MCF 10A (cell line): ENCODE measurements around the gene CCR6. TPM values are rescaled to one million over a fixed set of nuclear protein-coding genes. Genes with fewer than 3 reads are reported as not detected.

ENCODE experiments used
- BruUV-seq: library from RNA; stranded (reverse); fragments of 400-500 nt; replicated peaks from 2 replicates; lab custom pipeline; 2021; lab: Mats Ljungman, UMichigan
- CTCF ChIA-PET: fragments of 300-600 bp; sonication (Branson Sonifier 250); formaldehyde crosslinking; extraction: SDS; loops from one replicate; lab custom pipeline; 2021; ENCODE audit warnings: antibody characterized with exemption, inconsistent platforms; lab: Yijun Ruan, JAX
- POLR2A ChIA-PET: fragments of 300-600, 350-650 bp; sonication (Branson Sonifier 250); formaldehyde crosslinking; extraction: SDS; loops from one replicate; lab custom pipeline; 2020; ENCODE audit warnings: antibody characterized with exemption, inconsistent platforms; lab: Yijun Ruan, JAX
- DNase-seq: peaks from one replicate; pipeline ENCODE4 v3.0.0-alpha.2; 2018; ENCODE audit not compliant: unreplicated experiment
- H3K27ac Mint-ChIP-seq: one replicate; pipeline ENCODE4 v1.8.0; 2022; ENCODE audit warnings: mild to moderate bottlenecking, low read depth, mixed read lengths; ENCODE audit not compliant: unreplicated experiment
- H3K27me3 Mint-ChIP-seq: one replicate; pipeline ENCODE4 v1.8.0; 2022; ENCODE audit warnings: mixed read lengths; ENCODE audit not compliant: insufficient read depth, unreplicated experiment
- H3K36me3 Mint-ChIP-seq: one replicate; pipeline ENCODE4 v1.8.0; 2022; ENCODE audit warnings: mild to moderate bottlenecking, moderate library complexity, mixed read lengths; ENCODE audit not compliant: insufficient read depth, unreplicated experiment
- H3K4me1 Mint-ChIP-seq: one replicate; pipeline ENCODE4 v1.8.0; 2022; ENCODE audit warnings: mixed read lengths; ENCODE audit not compliant: insufficient read depth, unreplicated experiment
- H3K4me3 Mint-ChIP-seq: one replicate; pipeline ENCODE4 v1.8.0; 2022; ENCODE audit warnings: mild to moderate bottlenecking, moderate library complexity, mixed read lengths; ENCODE audit not compliant: unreplicated experiment
- H3K9me3 Mint-ChIP-seq: one replicate; pipeline ENCODE4 v1.8.0; 2022; ENCODE audit warnings: mixed read lengths; ENCODE audit not compliant: unreplicated experiment
- intact Hi-C: fragments of 100-400 bp; cut with micrococcal nuclease; formaldehyde crosslinking; loops from 2 replicates; pipeline ENCODE4 v1.14.1; 2022
- total RNA-seq: library from RNA; stranded (reverse); gene quantifications from 2 replicates; pipeline ENCODE4 v1.2.3, GENCODE V29; 2022
- TF ChIP-seq, protein P1 (sequence below): fragments of 200-600 bp; IDR thresholded peaks from one replicate; pipeline ENCODE4 v1.8.0; 2022; ENCODE audit warnings: antibody characterized with exemption, mild to moderate bottlenecking; ENCODE audit not compliant: unreplicated experiment

CCR6 gene
- total RNA-seq, 1 experiment from 2014 or later, result not detected

- TF ChIP-seq, protein P1, sequence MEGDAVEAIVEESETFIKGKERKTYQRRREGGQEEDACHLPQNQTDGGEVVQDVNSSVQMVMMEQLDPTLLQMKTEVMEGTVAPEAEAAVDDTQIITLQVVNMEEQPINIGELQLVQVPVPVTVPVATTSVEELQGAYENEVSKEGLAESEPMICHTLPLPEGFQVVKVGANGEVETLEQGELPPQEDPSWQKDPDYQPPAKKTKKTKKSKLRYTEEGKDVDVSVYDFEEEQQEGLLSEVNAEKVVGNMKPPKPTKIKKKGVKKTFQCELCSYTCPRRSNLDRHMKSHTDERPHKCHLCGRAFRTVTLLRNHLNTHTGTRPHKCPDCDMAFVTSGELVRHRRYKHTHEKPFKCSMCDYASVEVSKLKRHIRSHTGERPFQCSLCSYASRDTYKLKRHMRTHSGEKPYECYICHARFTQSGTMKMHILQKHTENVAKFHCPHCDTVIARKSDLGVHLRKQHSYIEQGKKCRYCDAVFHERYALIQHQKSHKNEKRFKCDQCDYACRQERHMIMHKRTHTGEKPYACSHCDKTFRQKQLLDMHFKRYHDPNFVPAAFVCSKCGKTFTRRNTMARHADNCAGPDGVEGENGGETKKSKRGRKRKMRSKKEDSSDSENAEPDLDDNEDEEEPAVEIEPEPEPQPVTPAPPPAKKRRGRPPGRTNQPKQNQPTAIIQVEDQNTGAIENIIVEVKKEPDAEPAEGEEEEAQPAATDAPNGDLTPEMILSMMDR, result no peak
- Mint-ChIP-seq H3K27ac (no peak overlapping the region), H3K27me3 (peaks cover 50% of the 10 kb centered on the region), H3K4me1 (no peaks in the 10 kb centered on the region), H3K9me3 (no peaks in the 10 kb centered on the region), H3K36me3 (no peaks in the 10 kb centered on the region), H3K4me3 (no peak overlapping the region)
- ChIA-PET CTCF (interaction anchor here (0.5 to 1.7 kb wide), 3 partner anchors 14 to 423 kb away, joined by 4 to 8 read pairs (median 4); partner anchors contain the start of gene CCR6), POLR2A (interaction anchor here (1.4 kb wide), 1 partner anchor 11 kb away, joined by 3 read pairs; no protein-coding TSS in a partner anchor)
- DNase-seq, result no peak
- intact Hi-C loops, result no loop called here
- no TSS peak for BruUV-seq
Observed at GRCh38 chr6:167137081-167137480, 14.2 kb downstream of the CCR6 start.

DNA sequence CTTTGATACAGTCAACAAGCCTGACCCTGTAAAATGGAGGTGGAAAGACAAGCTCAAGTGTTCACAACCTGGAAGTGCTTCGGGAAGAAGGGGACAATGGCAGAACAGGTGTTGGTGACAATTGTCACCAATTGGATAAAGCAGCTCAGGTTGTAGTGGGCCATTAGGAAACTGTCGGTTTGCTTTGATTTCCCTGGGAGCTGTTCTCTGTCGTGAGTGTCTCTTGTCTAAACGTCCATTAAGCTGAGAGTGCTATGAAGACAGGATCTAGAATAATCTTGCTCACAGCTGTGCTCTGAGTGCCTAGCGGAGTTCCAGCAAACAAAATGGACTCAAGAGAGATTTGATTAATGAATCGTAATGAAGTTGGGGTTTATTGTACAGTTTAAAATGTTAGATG, 15.0 kb downstream of the CCR6 start:
- no TSS peak for BruUV-seq
- no peak for DNase-seq
- H3K4me1 Mint-ChIP-seq, result no peaks in the 10 kb centered on the region
- intact Hi-C loops, result no loop called here
- TF ChIP-seq, protein P1, result no peak
- POLR2A ChIA-PET, result interaction anchor here (1.4 kb wide), 1 partner anchor 12 kb away, joined by 3 read pairs; no protein-coding TSS in a partner anchor
- peaks cover 50% of the 10 kb centered on the region for H3K27me3 Mint-ChIP-seq
- no peak overlapping the region for H3K27ac Mint-ChIP-seq
- no peak overlapping the region for H3K4me3 Mint-ChIP-seq
- CTCF ChIA-PET, result interaction anchor here (0.6 to 1.7 kb wide), 3 partner anchors 14 to 424 kb away, joined by 4 to 8 read pairs (median 6); partner anchors contain the start of gene CCR6
- H3K9me3 Mint-ChIP-seq, result no peaks in the 10 kb centered on the region
- no peaks in the 10 kb centered on the region for H3K36me3 Mint-ChIP-seq

DNA sequence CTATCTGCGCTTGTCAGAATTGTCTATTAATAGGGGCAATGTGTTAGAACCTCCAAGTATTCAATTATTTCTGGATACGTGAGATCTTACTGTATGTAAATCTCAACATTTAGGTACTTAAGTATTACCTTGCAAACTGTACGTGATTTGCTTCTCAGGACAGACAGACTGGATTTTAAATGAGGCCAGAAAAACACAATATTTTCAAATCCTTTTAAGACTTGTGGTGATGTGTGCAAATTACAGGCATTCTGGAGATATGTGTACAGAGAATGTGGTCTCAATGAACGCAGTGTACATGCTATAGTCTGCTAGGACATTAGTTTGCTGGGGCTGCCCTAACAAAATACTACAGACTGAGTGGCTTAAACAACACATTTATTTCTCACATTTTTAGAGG, 16.9 kb downstream of the CCR6 start:
- Mint-ChIP-seq H3K27me3 (peaks cover 64% of the 10 kb centered on the region), H3K36me3 (no peaks in the 10 kb centered on the region), H3K4me3 (no peak overlapping the region), H3K9me3 (no peaks in the 10 kb centered on the region), H3K27ac (no peak overlapping the region), H3K4me1 (no peaks in the 10 kb centered on the region)
- no TSS peak for BruUV-seq
- TF ChIP-seq, protein P1, result no peak
- ChIA-PET POLR2A (no interaction called here), CTCF (interaction anchor here (1.7 kb wide), 1 partner anchor 365 kb away, joined by 6 read pairs; no protein-coding TSS in a partner anchor)
- intact Hi-C loops, result no loop called here
- no peak for DNase-seq

- no peak overlapping the region for H3K27ac Mint-ChIP-seq
- H3K27me3 Mint-ChIP-seq, result peaks cover 66% of the 10 kb centered on the region
- no peak for DNase-seq
- no peaks in the 10 kb centered on the region for H3K4me1 Mint-ChIP-seq
- H3K36me3 Mint-ChIP-seq, result no peaks in the 10 kb centered on the region
- ChIA-PET POLR2A (no interaction called here), CTCF (interaction anchor here (0.7 to 2.5 kb wide), 9 partner anchors 11 to 1263 kb away, joined by 3 to 19 read pairs (median 4); no protein-coding TSS in a partner anchor)
- no peaks in the 10 kb centered on the region for H3K9me3 Mint-ChIP-seq
- BruUV-seq, result no TSS peak
- intact Hi-C loops, result no loop called here
- H3K4me3 Mint-ChIP-seq, result no peak overlapping the region
- TF ChIP-seq, protein P1, result no peak
Observed at GRCh38 chr6:167140589-167141474, 17.9 kb downstream of the CCR6 start.
